ENCODE results near the gene CREB3L4. TPM values are rescaled to one million over a fixed set of nuclear protein-coding genes. Genes with fewer than 3 reads are reported as not detected.

CREB3L4 gene
- total and polyA plus RNA-seq, 2 of the 13 experiments (the other 11 are each of a cell fraction or from before 2014, with no cell fraction given): 9.9 to 18.7 TPM

DNA sequence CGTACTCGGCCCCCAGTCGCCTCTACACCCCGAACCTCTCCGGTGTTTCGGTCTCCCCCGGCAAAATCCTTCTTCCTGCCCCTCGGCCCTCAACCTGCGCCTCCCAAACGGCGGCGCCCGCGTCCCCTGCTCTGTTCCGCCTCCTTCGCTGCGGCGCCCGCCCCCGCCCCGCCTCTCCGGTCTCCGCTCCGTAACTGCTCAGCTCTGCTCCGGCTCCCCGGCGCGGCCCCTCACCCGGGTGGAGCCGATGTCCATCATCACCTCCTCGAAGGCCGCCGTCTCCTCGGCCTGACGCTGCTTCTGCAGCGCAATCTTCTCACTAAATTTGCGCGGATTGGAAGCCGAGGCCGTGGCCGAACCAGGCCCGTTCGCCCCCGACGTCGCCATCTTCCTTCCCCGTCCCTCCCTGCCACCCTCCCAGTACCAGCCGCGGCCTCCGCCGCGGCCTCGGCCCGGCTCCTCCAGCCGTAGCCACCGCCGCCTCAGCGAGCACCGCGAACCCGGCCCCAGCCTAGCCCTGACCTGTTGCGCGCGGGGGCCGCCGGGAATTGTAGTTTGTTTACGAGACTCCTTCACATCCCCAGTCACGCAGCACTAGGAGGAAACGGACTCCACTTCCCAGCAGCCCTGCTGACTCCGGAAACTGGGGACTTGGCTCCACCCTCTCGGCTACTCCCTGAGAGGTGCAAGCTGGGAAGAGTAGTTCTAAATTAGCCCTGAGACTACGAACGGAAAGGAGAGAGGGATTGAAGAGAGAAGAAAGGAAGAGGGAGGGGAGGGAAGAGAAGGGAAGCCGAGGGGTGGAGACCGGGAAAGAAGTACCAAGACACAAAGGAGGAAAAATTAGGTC lies 9.4 kb upstream of the CREB3L4 start, which contains the start of gene CRTC2 (continued):
- TF ChIP-seq ZHX1 (CRISPR knock-in tag; IDR thresholded peaks at IDR 0.05; ENCODE audit: low read depth) (no peak), ZFP41 (CRISPR knock-in tag; IDR thresholded peaks at IDR 0.05; ENCODE audit: borderline replicate concordance) (no peak), ZNF570 (CRISPR knock-in tag; IDR thresholded peaks at IDR 0.05; ENCODE audit: borderline replicate concordance) (no peak), MTA1 (CRISPR knock-in tag; IDR thresholded peaks at IDR 0.05; ENCODE audit: borderline replicate concordance) (no peak), SIN3A (IDR thresholded peaks at IDR 0.05; ENCODE audit: borderline replicate concordance, low read depth, low read length) (no peak; the same call in 1 of the 2 replicates), JDP2 (CRISPR knock-in tag; IDR thresholded peaks at IDR 0.05; ENCODE audit: borderline replicate concordance) (no peak), ZNF326 (CRISPR knock-in tag; IDR thresholded peaks at IDR 0.05; ENCODE audit: borderline replicate concordance) (no peak), TBL1XR1 (IDR thresholded peaks at IDR 0.05; ENCODE audit: borderline replicate concordance, low read length, partially characterized antibody) (peak; percentile 87), ZNF260 (CRISPR knock-in tag; IDR thresholded peaks at IDR 0.05; ENCODE audit: borderline replicate concordance, low read depth) (no peak), ZNF367 (CRISPR knock-in tag; IDR thresholded peaks at IDR 0.05; ENCODE audit: borderline replicate concordance) (no peak), ZNF225 (CRISPR knock-in tag; IDR thresholded peaks at IDR 0.05) (no peak), ZNF512B (CRISPR knock-in tag; IDR thresholded peaks at IDR 0.05; ENCODE audit: borderline replicate concordance) (no peak), ZNF251 (CRISPR knock-in tag; IDR thresholded peaks at IDR 0.05) (no peak), ZFX (CRISPR knock-in tag; IDR thresholded peaks at IDR 0.05; ENCODE audit: low read depth) (peak; percentile 96)
- TF ChIP-seq, protein P1, sequence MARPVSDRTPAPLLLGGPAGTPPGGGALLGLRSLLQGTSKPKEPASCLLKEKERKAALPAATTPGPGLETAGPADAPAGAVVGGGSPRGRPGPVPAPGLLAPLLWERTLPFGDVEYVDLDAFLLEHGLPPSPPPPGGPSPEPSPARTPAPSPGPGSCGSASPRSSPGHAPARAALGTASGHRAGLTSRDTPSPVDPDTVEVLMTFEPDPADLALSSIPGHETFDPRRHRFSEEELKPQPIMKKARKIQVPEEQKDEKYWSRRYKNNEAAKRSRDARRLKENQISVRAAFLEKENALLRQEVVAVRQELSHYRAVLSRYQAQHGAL (CRISPR knock-in tag; IDR thresholded peaks at IDR 0.05; ENCODE audit: not compliant biosample characterization): peak; percentile 74
- TF ChIP-seq, protein P2, sequence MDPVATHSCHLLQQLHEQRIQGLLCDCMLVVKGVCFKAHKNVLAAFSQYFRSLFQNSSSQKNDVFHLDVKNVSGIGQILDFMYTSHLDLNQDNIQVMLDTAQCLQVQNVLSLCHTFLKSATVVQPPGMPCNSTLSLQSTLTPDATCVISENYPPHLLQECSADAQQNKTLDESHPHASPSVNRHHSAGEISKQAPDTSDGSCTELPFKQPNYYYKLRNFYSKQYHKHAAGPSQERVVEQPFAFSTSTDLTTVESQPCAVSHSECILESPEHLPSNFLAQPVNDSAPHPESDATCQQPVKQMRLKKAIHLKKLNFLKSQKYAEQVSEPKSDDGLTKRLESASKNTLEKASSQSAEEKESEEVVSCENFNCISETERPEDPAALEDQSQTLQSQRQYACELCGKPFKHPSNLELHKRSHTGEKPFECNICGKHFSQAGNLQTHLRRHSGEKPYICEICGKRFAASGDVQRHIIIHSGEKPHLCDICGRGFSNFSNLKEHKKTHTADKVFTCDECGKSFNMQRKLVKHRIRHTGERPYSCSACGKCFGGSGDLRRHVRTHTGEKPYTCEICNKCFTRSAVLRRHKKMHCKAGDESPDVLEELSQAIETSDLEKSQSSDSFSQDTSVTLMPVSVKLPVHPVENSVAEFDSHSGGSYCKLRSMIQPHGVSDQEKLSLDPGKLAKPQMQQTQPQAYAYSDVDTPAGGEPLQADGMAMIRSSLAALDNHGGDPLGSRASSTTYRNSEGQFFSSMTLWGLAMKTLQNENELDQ (CRISPR knock-in tag; IDR thresholded peaks at IDR 0.05; ENCODE audit: borderline replicate concordance): no peak
- TF ChIP-seq, protein P3, sequence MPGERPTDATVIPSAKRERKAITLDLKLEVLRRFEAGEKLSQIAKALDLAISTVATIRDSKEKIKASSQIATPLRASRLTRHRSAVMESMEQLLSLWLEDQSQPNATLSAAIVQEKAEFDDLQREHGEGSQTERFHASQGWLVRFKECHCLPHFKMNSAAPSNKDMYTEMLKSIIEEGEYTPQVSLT (CRISPR knock-in tag; IDR thresholded peaks at IDR 0.05; ENCODE audit: borderline replicate concordance, low read depth): no peak

Data from HepG2 (cell line).